HepG2 (cell line): ENCODE measurements around the gene VAMP2. TPM values are rescaled to one million over a fixed set of nuclear protein-coding genes. Genes with fewer than 3 reads are reported as not detected.
A peak's percentile ranks its signal among the peaks of the same experiment; 100 is the strongest.

Experiments used
- ATF7-NPFF ChIP-seq: sonication (generic); formaldehyde crosslinking; IDR thresholded peaks from 2 replicates; pipeline ENCODE4 v1.8.1; 2023; ENCODE audit warnings: mild to moderate bottlenecking, low read depth, missing genetic modification reagents, moderate library complexity
- CBX1 ChIP-seq: IDR thresholded peaks from one replicate; pipeline ENCODE4 v1.6.1; 2016; ENCODE audit warnings: antibody characterized with exemption, low read depth
- CEBPG ChIP-seq: IDR thresholded peaks from 2 replicates; pipeline ENCODE4 v1.6.1; 2016
- CHD4 ChIP-seq: fragments of 200-600 bp; sonication (generic); IDR thresholded peaks from 2 replicates; pipeline ENCODE4 v1.7.0; 2017; ENCODE audit warnings: mild to moderate bottlenecking, low read length, borderline replicate concordance
- ELK4 ChIP-seq: sonication (generic); formaldehyde crosslinking; IDR thresholded peaks from 2 replicates; pipeline ENCODE4 v1.9.0; 2021; ENCODE audit warnings: missing genetic modification reagents, borderline replicate concordance
- GATA4 ChIP-seq: sonication (generic); IDR thresholded peaks from 2 replicates; pipeline ENCODE4 v1.6.1; 2016; ENCODE audit warnings: antibody characterized with exemption, low read depth, borderline replicate concordance
- GATAD2A ChIP-seq: IDR thresholded peaks from 2 replicates; pipeline ENCODE4 v1.6.1; 2016
- HMG20B ChIP-seq: conservative IDR thresholded peaks from 2 replicates; pipeline ENCODE4 v1.6.1; 2016; ENCODE audit warnings: missing genetic modification reagents, missing compliant biosample characterization
- JUN ChIP-seq: sonication (generic); formaldehyde crosslinking; IDR thresholded peaks from 2 replicates; pipeline ENCODE4 v1.4.0; 2020; ENCODE audit warnings: mild to moderate bottlenecking, missing genetic modification reagents
- KLF16 ChIP-seq, 2 experiments: sonication (generic) in 1 of 2; formaldehyde crosslinking in 1 of 2; IDR thresholded peaks; 2 replicates each; pipeline versions ENCODE4 v1.6.1 to v1.8.0; 2016 to 2023; ENCODE audit warnings: missing genetic modification reagents in 2 of 2, missing compliant biosample characterization in 1 of 2
- MED8 ChIP-seq: sonication (generic); formaldehyde crosslinking; IDR thresholded peaks from 2 replicates; pipeline ENCODE4 v1.8.1; 2023; ENCODE audit warnings: mild to moderate bottlenecking, missing genetic modification reagents; ENCODE audit not compliant: insufficient replicate concordance
- MLLT10 ChIP-seq: sonication (generic); formaldehyde crosslinking; IDR thresholded peaks from 2 replicates; pipeline ENCODE4 v1.4.0; 2020; ENCODE audit warnings: missing genetic modification reagents
- PAXIP1 ChIP-seq: sonication (generic); formaldehyde crosslinking; conservative IDR thresholded peaks from 2 replicates; pipeline ENCODE4 v1.4.0; 2020; ENCODE audit warnings: mild to moderate bottlenecking, missing genetic modification reagents, moderate library complexity
- POGZ ChIP-seq: sonication (generic); formaldehyde crosslinking; IDR thresholded peaks from 2 replicates; pipeline ENCODE4 v1.4.0; 2020; ENCODE audit warnings: mild to moderate bottlenecking, missing genetic modification reagents
- SAP130 ChIP-seq: IDR thresholded peaks from 2 replicates; pipeline ENCODE4 v1.6.1; 2016; ENCODE audit warnings: low read depth
- SIX1 ChIP-seq: sonication (generic); formaldehyde crosslinking; IDR thresholded peaks from 2 replicates; pipeline ENCODE4 v1.4.0; 2020; ENCODE audit warnings: missing genetic modification reagents, borderline replicate concordance
- SP140L ChIP-seq: sonication (generic); formaldehyde crosslinking; IDR thresholded peaks from 2 replicates; pipeline ENCODE4 v1.4.0; 2020; ENCODE audit warnings: missing genetic modification reagents, borderline replicate concordance
- ZFX ChIP-seq: sonication (generic); formaldehyde crosslinking; IDR thresholded peaks from 2 replicates; pipeline ENCODE4 v1.4.0; 2020; ENCODE audit warnings: mild to moderate bottlenecking, low read depth, missing genetic modification reagents, moderate library complexity
- ZNF510 ChIP-seq: sonication (generic); formaldehyde crosslinking; IDR thresholded peaks from 2 replicates; pipeline ENCODE4 v1.4.0; 2020; ENCODE audit warnings: low read depth, mild to moderate bottlenecking, missing genetic modification reagents
- ZNF616 ChIP-seq: sonication (generic); formaldehyde crosslinking; IDR thresholded peaks from 2 replicates; pipeline ENCODE4 v1.5.0; 2020; ENCODE audit warnings: low read depth, mild to moderate bottlenecking, missing genetic modification reagents
- ZNF720 ChIP-seq: sonication (generic); formaldehyde crosslinking; IDR thresholded peaks from 2 replicates; pipeline ENCODE4 v1.4.0; 2020; ENCODE audit warnings: missing genetic modification reagents
- polyA plus RNA-seq, 8 experiments: library from polyadenylated mRNA; depleted of rRNA in 3 of 8; stranded (reverse) in 7 of 8; unstranded in 1 of 8; fragments of >200 nt; fragmentation: Illumina TruSeq in 4 of 8; extraction: Trizol in 4 of 8; gene quantifications; 2 replicates each; pipeline versions ENCODE4 v1.2.1 to v1.2.3, GENCODE V29; 2011 to 2016; ENCODE audit warnings: low read depth in 4 of 8, missing spikeins in 1 of 8, mixed read lengths in 1 of 8; ENCODE audit not compliant: insufficient read depth in 1 of 8
- total RNA-seq, 5 experiments: library from RNA; depleted of rRNA; stranded (reverse); fragments of >200 nt; fragmentation: Illumina TruSeq; extraction: Trizol; gene quantifications; 2 replicates each; pipeline ENCODE4 v1.2.3, GENCODE V29; 2016; ENCODE audit warnings: low read depth in 1 of 5
- TF ChIP-seq, protein P1 (sequence below): sonication (generic); formaldehyde crosslinking; conservative IDR thresholded peaks from 2 replicates; pipeline ENCODE4 v1.8.0; 2022; ENCODE audit warnings: mild to moderate bottlenecking, moderate library complexity, missing genetic modification reagents

Gene VAMP2
- total and polyA plus RNA-seq, 2 of the 13 experiments (the other 11 are each of a cell fraction or from before 2014, with no cell fraction given): 3.9 to 17.2 TPM

DNA sequence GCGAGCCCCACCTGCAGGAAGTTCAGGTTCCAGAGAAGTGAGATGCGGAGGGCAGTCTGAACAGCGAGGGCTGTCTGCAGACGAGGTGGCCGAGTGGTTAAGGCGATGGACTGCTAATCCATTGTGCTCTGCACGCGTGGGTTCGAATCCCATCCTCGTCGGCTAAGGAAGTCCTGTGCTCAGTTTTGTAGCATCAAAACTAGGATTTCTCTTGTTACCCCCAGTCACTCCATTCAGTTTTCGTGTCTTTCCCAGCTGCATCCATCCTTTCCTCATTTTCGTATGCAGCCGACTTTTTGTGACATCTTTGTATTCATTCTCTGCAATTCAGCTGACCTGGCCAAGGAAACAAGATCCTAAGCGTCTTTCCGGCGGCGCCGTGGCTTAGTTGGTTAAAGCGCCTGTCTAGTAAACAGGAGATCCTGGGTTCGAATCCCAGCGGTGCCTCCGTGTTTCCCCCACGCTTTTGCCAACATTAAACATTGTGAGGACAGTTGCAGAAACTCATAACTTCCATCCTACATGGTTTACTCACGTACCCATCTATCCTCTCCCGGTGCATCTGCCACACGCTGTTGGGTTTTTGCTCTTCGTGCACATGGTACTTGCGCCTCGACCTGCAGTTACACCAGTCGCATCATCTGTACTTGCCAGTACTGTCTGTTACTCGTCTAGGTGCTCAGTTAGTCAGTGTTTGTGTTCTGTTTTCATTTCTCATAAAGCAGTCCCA is 24.2 kb upstream of the VAMP2 start (continued):
- TF ChIP-seq ZNF616 (CRISPR knock-in tag) (0 out of 2 replicates have a peak, but pooled peaks have one; percentile 35), HMG20B (CRISPR knock-in tag) (no peak), GATA4 (no peak), ATF7-NPFF (peak; percentile 59; the same call in 1 of the 2 replicates), PAXIP1 (no peak), ZNF510 (CRISPR knock-in tag) (0 out of 2 replicates have a peak, but pooled peaks have one; percentile 17), ZNF720 (no peak), SP140L (CRISPR knock-in tag) (no peak; the same call in 1 of the 2 replicates), MLLT10 (CRISPR knock-in tag) (no peak), GATAD2A (no peak), ZFX (CRISPR knock-in tag) (no peak; the same call in 1 of the 2 replicates), ELK4 (no peak), SIX1 (CRISPR knock-in tag) (peak; percentile 36), MED8 (peak; percentile 34), CHD4 (0 out of 2 replicates have a peak, but pooled peaks have one; percentile 48), JUN (no peak), SAP130 (CRISPR knock-in tag) (peak; percentile 45), CEBPG (peak; percentile 34), POGZ (CRISPR knock-in tag) (peak; percentile 10; the same call in 1 of the 2 replicates), KLF16 (CRISPR knock-in tag; IDR thresholded peaks at IDR 0.05) (peak in 1 of 2 experiments; percentile 52; a peak in 2 of 4 replicates), CBX1 (peak; percentile 8)
- TF ChIP-seq, protein P1, sequence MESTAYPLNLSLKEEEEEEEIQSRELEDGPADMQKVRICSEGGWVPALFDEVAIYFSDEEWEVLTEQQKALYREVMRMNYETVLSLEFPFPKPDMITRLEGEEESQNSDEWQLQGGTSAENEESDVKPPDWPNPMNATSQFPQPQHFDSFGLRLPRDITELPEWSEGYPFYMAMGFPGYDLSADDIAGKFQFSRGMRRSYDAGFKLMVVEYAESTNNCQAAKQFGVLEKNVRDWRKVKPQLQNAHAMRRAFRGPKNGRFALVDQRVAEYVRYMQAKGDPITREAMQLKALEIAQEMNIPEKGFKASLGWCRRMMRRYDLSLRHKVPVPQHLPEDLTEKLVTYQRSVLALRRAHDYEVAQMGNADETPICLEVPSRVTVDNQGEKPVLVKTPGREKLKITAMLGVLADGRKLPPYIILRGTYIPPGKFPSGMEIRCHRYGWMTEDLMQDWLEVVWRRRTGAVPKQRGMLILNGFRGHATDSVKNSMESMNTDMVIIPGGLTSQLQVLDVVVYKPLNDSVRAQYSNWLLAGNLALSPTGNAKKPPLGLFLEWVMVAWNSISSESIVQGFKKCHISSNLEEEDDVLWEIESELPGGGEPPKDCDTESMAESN (CRISPR knock-in tag): peak; percentile 44; the same call in 1 of the 2 replicates
